VCaP (cell line): Measurements from ENCODE around the gene CFAP61.

Experiments
- H3K27ac ChIP-seq: fragments of 450-650 bp; 2 replicates; pipeline ENCODE4 v1.5.1; 2017
- TF ChIP-seq, protein P1 (sequence below): fragments of 450-650 bp; conservative IDR thresholded peaks from 2 replicates; pipeline ENCODE4 v1.5.1; 2017; ENCODE audit warnings: mild to moderate bottlenecking, moderate library complexity

CFAP61 gene

GRCh38 chr20:20365480-20366161 lies 313.3 kb downstream of the CFAP61 start:
- TF ChIP-seq, protein P1, sequence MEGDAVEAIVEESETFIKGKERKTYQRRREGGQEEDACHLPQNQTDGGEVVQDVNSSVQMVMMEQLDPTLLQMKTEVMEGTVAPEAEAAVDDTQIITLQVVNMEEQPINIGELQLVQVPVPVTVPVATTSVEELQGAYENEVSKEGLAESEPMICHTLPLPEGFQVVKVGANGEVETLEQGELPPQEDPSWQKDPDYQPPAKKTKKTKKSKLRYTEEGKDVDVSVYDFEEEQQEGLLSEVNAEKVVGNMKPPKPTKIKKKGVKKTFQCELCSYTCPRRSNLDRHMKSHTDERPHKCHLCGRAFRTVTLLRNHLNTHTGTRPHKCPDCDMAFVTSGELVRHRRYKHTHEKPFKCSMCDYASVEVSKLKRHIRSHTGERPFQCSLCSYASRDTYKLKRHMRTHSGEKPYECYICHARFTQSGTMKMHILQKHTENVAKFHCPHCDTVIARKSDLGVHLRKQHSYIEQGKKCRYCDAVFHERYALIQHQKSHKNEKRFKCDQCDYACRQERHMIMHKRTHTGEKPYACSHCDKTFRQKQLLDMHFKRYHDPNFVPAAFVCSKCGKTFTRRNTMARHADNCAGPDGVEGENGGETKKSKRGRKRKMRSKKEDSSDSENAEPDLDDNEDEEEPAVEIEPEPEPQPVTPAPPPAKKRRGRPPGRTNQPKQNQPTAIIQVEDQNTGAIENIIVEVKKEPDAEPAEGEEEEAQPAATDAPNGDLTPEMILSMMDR, result no peak
- H3K27ac ChIP-seq, result no peak overlapping the region

- TF ChIP-seq, protein P1, result no peak
- peak overlapping the region; percentile 93; the same call in 1 of the 2 replicates for H3K27ac ChIP-seq
Measured at GRCh38 chr20:20366551-20366875, 314.2 kb downstream of the CFAP61 start.

- TF ChIP-seq, protein P1, result no peak
- H3K27ac ChIP-seq, result peak overlapping the region; percentile 93
Measured at GRCh38 chr20:20366876-20367574, 314.7 kb downstream of the CFAP61 start.

GRCh38 chr20:20367575-20368417 lies 315.5 kb downstream of the CFAP61 start, which contains the start of gene INSM1:
Gene INSM1 (plus strand): TSS chr20:20368104. CDS start chr20:20368268, 164 bp downstream.
- TF ChIP-seq, protein P1, result no peak
- peak within 1 kb of the TSS; percentile 93 for H3K27ac ChIP-seq

DNA sequence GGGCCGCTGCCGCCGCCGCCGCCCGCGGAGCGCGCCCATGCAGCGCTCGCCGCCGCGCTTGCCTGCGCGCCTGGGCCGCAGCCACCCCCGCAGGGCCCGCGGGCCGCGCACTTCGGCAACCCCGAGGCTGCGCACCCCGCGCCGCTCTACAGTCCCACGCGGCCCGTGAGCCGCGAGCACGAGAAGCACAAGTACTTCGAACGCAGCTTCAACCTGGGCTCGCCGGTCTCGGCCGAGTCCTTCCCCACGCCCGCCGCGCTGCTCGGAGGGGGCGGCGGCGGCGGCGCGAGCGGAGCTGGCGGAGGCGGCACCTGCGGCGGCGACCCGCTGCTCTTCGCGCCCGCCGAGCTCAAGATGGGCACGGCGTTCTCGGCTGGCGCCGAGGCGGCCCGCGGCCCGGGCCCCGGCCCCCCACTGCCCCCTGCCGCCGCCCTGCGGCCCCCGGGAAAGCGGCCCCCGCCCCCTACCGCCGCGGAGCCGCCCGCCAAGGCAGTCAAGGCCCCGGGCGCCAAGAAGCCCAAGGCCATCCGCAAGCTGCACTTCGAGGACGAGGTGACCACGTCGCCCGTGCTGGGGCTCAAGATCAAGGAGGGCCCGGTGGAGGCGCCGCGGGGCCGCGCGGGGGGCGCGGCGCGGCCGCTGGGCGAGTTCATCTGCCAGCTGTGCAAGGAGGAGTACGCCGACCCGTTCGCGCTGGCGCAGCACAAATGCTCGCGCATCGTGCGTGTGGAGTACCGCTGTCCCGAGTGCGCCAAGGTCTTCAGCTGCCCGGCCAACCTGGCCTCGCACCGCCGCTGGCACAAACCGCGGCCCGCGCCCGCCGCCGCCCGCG lies 316.3 kb downstream of the CFAP61 start:
- TF ChIP-seq, protein P1, result no peak
- H3K27ac ChIP-seq, result peak overlapping the region; percentile 93

DNA sequence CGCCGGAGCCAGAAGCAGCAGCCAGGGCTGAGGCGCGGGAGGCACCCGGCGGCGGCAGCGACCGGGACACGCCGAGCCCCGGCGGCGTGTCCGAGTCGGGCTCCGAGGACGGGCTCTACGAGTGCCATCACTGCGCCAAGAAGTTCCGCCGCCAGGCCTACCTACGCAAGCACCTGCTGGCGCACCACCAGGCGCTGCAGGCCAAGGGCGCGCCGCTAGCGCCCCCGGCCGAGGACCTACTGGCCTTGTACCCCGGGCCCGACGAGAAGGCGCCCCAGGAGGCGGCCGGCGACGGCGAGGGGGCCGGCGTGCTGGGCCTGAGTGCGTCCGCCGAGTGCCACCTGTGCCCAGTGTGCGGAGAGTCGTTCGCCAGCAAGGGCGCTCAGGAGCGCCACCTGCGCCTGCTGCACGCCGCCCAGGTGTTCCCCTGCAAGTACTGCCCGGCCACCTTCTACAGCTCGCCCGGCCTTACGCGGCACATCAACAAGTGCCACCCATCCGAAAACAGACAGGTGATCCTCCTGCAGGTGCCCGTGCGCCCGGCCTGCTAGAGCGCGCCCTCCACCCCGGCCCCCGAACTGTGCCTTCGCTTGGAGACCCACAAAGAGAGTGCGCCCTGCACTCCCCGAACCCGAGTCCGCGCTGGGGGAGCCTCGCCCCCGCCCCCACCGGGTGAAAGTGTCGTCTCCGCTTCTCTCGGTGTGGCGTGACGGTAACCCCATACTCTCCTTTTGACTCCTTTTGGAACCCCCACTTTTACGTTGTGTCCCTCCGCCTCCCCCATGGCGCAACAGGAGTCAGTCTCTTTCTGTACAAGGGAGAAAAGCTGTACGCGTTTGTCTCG lies 317.1 kb downstream of the CFAP61 start:
- TF ChIP-seq, protein P1, result peak; percentile 78

More for the DNA sequence above, 317.1 kb downstream of the CFAP61 start:
- peak overlapping the region; percentile 93 for H3K27ac ChIP-seq
